HG03139 (cell line): Measurements from ENCODE around the gene SLC38A4.
"Not testable (repeated sequence)": the region's sequence is repeated elsewhere in the genome, so short reads cannot be mapped to it uniquely, and the experiment has no call there.

Source experiments
- ATAC-seq: cut with Tn5 transposase; IDR thresholded peaks from one replicate; pipeline ENCODE4 v1.9.1; 2021; ENCODE audit not compliant: unreplicated experiment

SLC38A4 gene

GRCh38 chr12:46825591-46826414 is at the start of gene SLC38A4:
TSS of gene SLC38A4 (minus strand) at chr12:46825997. CDS start at chr12:46793071, 32,926 bp downstream.
- ATAC-seq = no peak

- no peak for ATAC-seq
Measured at GRCh38 chr12:46875095-46875494, 49.3 kb upstream of the SLC38A4 start.

GRCh38 chr12:46874642-46875041 is 48.8 kb upstream of the SLC38A4 start:
- no peak for ATAC-seq

- no peak for ATAC-seq
Measured at GRCh38 chr12:46872135-46872534, 46.3 kb upstream of the SLC38A4 start.

- ATAC-seq = no peak
Measured at GRCh38 chr12:46865311-46865710, 39.5 kb upstream of the SLC38A4 start.

- no peak for ATAC-seq
Measured at GRCh38 chr12:46858368-46858767, 32.6 kb upstream of the SLC38A4 start.

GRCh38 chr12:46857486-46857885 is 31.7 kb upstream of the SLC38A4 start:
- no peak for ATAC-seq

- no peak for ATAC-seq
Measured at GRCh38 chr12:46855760-46856159, 30.0 kb upstream of the SLC38A4 start.

- not testable (repeated sequence) for ATAC-seq
Measured at GRCh38 chr12:46854188-46854587, 28.4 kb upstream of the SLC38A4 start.

- ATAC-seq = not testable (repeated sequence)
Measured at GRCh38 chr12:46848792-46849191, 23.0 kb upstream of the SLC38A4 start.

- ATAC-seq = no peak
Measured at GRCh38 chr12:46847001-46847400, 21.2 kb upstream of the SLC38A4 start.

- no peak for ATAC-seq
Measured at GRCh38 chr12:46843811-46844210, 18.0 kb upstream of the SLC38A4 start.

GRCh38 chr12:46841891-46842290 is 16.1 kb upstream of the SLC38A4 start:
- no peak for ATAC-seq

- no peak for ATAC-seq
Measured at GRCh38 chr12:46839964-46840363, 14.2 kb upstream of the SLC38A4 start.

GRCh38 chr12:46839232-46839631 is 13.4 kb upstream of the SLC38A4 start:
- ATAC-seq = no peak

- ATAC-seq = no peak
Measured at GRCh38 chr12:46835785-46836184, 10.0 kb upstream of the SLC38A4 start.

- ATAC-seq = no peak
Measured at GRCh38 chr12:46832130-46832704, 6.4 kb upstream of the SLC38A4 start.

- no peak for ATAC-seq
Measured at GRCh38 chr12:46831335-46832129, 5.7 kb upstream of the SLC38A4 start.

GRCh38 chr12:46830731-46831334 is 5.0 kb upstream of the SLC38A4 start:
- ATAC-seq = no peak

GRCh38 chr12:46824709-46825108 is 1.1 kb downstream of the SLC38A4 start:
- ATAC-seq = no peak

- ATAC-seq = no peak
Measured at GRCh38 chr12:46818642-46819041, 7.2 kb downstream of the SLC38A4 start.
